CD14-positive monocyte (primary cell): ENCODE data around the gene CISD3. TPM values are rescaled to one million over a fixed set of nuclear protein-coding genes. Genes with fewer than 3 reads are reported as not detected.

Experiments
- DNase-seq, 3 donors: peaks; one replicate each; pipeline ENCODE4 v3.0.0-alpha.2; 2011 to 2022
- H2AFZ ChIP-seq: 2 replicates; pipeline ENCODE4 v1.6.0; 2012; ENCODE audit warnings: mild to moderate bottlenecking, low read depth, low read length, inconsistent platforms; ENCODE audit not compliant: insufficient read depth, poor library complexity, severe bottlenecking
- H3K27ac ChIP-seq, 2 donors: 1 replicate in 1 of 2; 2 replicates in 1 of 2; pipeline ENCODE4 v1.5.1; 2012 to 2013; ENCODE audit warnings: low read length in 2 of 2, control low read depth in 1 of 2, inconsistent platforms in 1 of 2, low read depth in 1 of 2, mild to moderate bottlenecking in 1 of 2
- H3K27me3 ChIP-seq, 2 donors: one replicate each; pipeline versions ENCODE4 v1.6.0 to v1.6.1; 2011 to 2013; ENCODE audit warnings: low read length in 2 of 2; ENCODE audit not compliant: control insufficient read depth in 2 of 2, insufficient read depth in 2 of 2
- H3K36me3 ChIP-seq, 2 donors: replicated peaks in 1 of 2; 1 replicate in 1 of 2; 2 replicates in 1 of 2; pipeline versions ENCODE4 v1.5.1 to v1.6.1; 2012 to 2013; ENCODE audit warnings: low read length in 2 of 2, control low read depth in 1 of 2, inconsistent platforms in 1 of 2, mild to moderate bottlenecking in 1 of 2; ENCODE audit not compliant: insufficient read depth in 2 of 2, control insufficient read depth in 1 of 2
- H3K4me1 ChIP-seq, 2 donors: 1 replicate in 1 of 2; 2 replicates in 1 of 2; pipeline versions ENCODE4 v1.5.1 to v1.6.1; 2012 to 2013; ENCODE audit warnings: low read length in 2 of 2, control low read depth in 1 of 2, inconsistent platforms in 1 of 2, mild to moderate bottlenecking in 1 of 2, moderate library complexity in 1 of 2; ENCODE audit not compliant: insufficient read depth in 2 of 2, control insufficient read depth in 1 of 2
- H3K4me2 ChIP-seq: replicated peaks from 2 replicates; pipeline ENCODE3; 2012; ENCODE audit warnings: low read length, moderate library complexity, mild to moderate bottlenecking; ENCODE audit not compliant: poor library complexity, severe bottlenecking; ENCODE audit errors: extremely low read depth
- H3K4me3 ChIP-seq, 3 experiments: fragments of 200-600 bp in 1 of 3; sonication (generic) in 1 of 3; replicated peaks in 1 of 3; 1 replicate in 2 of 3; 2 replicates in 1 of 3; pipeline ENCODE4 v1.5.1; 2011 to 2013; ENCODE audit warnings: low read length in 3 of 3, mild to moderate bottlenecking in 3 of 3, control low read depth in 2 of 3, low read depth in 2 of 3, inconsistent platforms in 1 of 3, moderate library complexity in 1 of 3
- H3K79me2 ChIP-seq: 2 replicates; pipeline ENCODE4 v1.6.0; 2012; ENCODE audit warnings: mild to moderate bottlenecking, control low read depth, inconsistent platforms, low read length, moderate library complexity; ENCODE audit not compliant: insufficient read depth
- H3K9ac ChIP-seq: 2 replicates; pipeline ENCODE4 v1.6.0; 2017; ENCODE audit warnings: low read length, mild to moderate bottlenecking; ENCODE audit not compliant: insufficient read depth, poor library complexity, severe bottlenecking
- H3K9me3 ChIP-seq, 2 donors: replicated peaks in 1 of 2; 1 replicate in 1 of 2; 2 replicates in 1 of 2; pipeline versions ENCODE4 v1.5.1 to v1.6.1; 2012 to 2013; ENCODE audit warnings: low read length in 2 of 2, control low read depth in 1 of 2; ENCODE audit not compliant: control insufficient read depth in 1 of 2, insufficient read depth in 1 of 2
- H4K20me1 ChIP-seq: 2 replicates; pipeline ENCODE4 v1.6.0; 2012; ENCODE audit warnings: mild to moderate bottlenecking, low read length, control low read depth, moderate library complexity; ENCODE audit not compliant: insufficient read depth
- H3K27ac Mint-ChIP-seq, 7 donors: one replicate each; pipeline ENCODE4 v1.8.0; 2020; ENCODE audit warnings: mild to moderate bottlenecking in 7 of 7, mixed read lengths in 7 of 7, moderate library complexity in 6 of 7, inconsistent platforms in 2 of 7
- H3K27me3 Mint-ChIP-seq, 3 donors: one replicate each; pipeline ENCODE4 v1.8.0; 2021 to 2022; ENCODE audit warnings: low read depth in 3 of 3, mild to moderate bottlenecking in 3 of 3, mixed read lengths in 3 of 3, moderate library complexity in 3 of 3, inconsistent platforms in 1 of 3
- H3K36me3 Mint-ChIP-seq, 2 donors: one replicate each; pipeline ENCODE4 v1.8.0; 2020; ENCODE audit warnings: mixed read lengths in 2 of 2, inconsistent platforms in 1 of 2, mild to moderate bottlenecking in 1 of 2
- H3K4me1 Mint-ChIP-seq: one replicate; pipeline ENCODE4 v1.8.0; 2020; ENCODE audit warnings: mild to moderate bottlenecking, mixed read lengths
- H3K4me3 Mint-ChIP-seq, 2 donors: one replicate each; pipeline ENCODE4 v1.8.0; 2020; ENCODE audit warnings: mild to moderate bottlenecking in 2 of 2, mixed read lengths in 2 of 2, moderate library complexity in 1 of 2
- H3K9me3 Mint-ChIP-seq, 7 donors: one replicate each; pipeline ENCODE4 v1.8.0; 2020 to 2022; ENCODE audit warnings: mixed read lengths in 7 of 7, mild to moderate bottlenecking in 6 of 7, moderate library complexity in 6 of 7, inconsistent platforms in 2 of 7
- CTCF ChIP-seq: fragments of 200-600 bp; IDR thresholded peaks from one replicate; pipeline ENCODE4 v1.8.0; 2022; ENCODE audit warnings: antibody characterized with exemption, mild to moderate bottlenecking
- WGBS: methylation state at CpG from one replicate; pipeline ENCODE4 v1.1.5; 2013; ENCODE audit warnings: missing lambda C conversion rate; ENCODE audit not compliant: insufficient coverage; 5-methylcytosine and 5-hydroxymethylcytosine counted together
- intact Hi-C, 2 donors: fragments of 100-400 bp; cut with micrococcal nuclease; formaldehyde crosslinking; loops; one replicate each; pipeline versions ENCODE4 v1.15.0 to v1.15.1; 2023
- polyA plus RNA-seq, 3 donors: library from polyadenylated mRNA; depleted of rRNA in 1 of 3; unstranded in 2 of 3; stranded (reverse) in 1 of 3; fragments of 300-500 nt in 2 of 3; fragments of >200 nt in 1 of 3; fragmentation: Illumina TruSeq in 2 of 3; gene quantifications; 1 replicate in 2 of 3; 2 replicates in 1 of 3; pipeline ENCODE4 v1.2.3, GENCODE V29; 2012 to 2021

Gene CISD3
- polyA plus RNA-seq, 3 donors: 7.1 to 61.2 (median 53.4) TPM

- Histone ChIP-seq H4K20me1 (peaks cover 10% of the 10 kb centered on the region), H3K4me2 (no peak overlapping the region), H3K4me3 (no peak overlapping the region), H3K36me3 (peaks cover 5 to 10% of the 10 kb centered on the region in 2 donors), H3K9me3 (no peaks in the 10 kb centered on the region), H3K4me1 (peaks cover 35 to 36% of the 10 kb centered on the region in 2 donors), H3K27ac (no peak overlapping the region), H3K9ac (no peak overlapping the region), H3K27me3 (no peaks in the 10 kb centered on the region), H2AFZ (no peak overlapping the region), H3K79me2 (no peaks in the 10 kb centered on the region)
- Mint-ChIP-seq H3K27me3 (peaks cover 10 to 12% (median 11%) of the 10 kb centered on the region in 3 donors), H3K4me3 (no peak overlapping the region), H3K9me3 (no peaks in the 10 kb centered on the region), H3K27ac (peak overlapping the region in 1 of 7 donors; percentile 30), H3K4me1 (peaks cover 37% of the 10 kb centered on the region), H3K36me3 (peaks cover 15 to 18% of the 10 kb centered on the region in 2 donors)
- no peak for TF ChIP-seq CTCF
- intact Hi-C loops: no loop called here
- WGBS: 87% methylated on average over 8 of the region's 9 CpGs
- DNase-seq: no peak
Measured at GRCh38 chr17:38733282-38733981, 3.3 kb downstream of the CISD3 start.

GRCh38 chr17:38733982-38734973, 4.1 kb downstream of the CISD3 start:
- Mint-ChIP-seq H3K27ac (peak overlapping the region in 1 of 7 donors; percentile 59), H3K27me3 (peaks cover 13 to 19% (median 15%) of the 10 kb centered on the region in 3 donors), H3K4me3 (no peak overlapping the region), H3K9me3 (no peaks in the 10 kb centered on the region), H3K4me1 (peaks cover 29% of the 10 kb centered on the region), H3K36me3 (peaks cover 15 to 18% of the 10 kb centered on the region in 2 donors)
- Histone ChIP-seq H3K9me3 (no peaks in the 10 kb centered on the region), H4K20me1 (peaks cover 10% of the 10 kb centered on the region), H3K4me1 (peaks cover 26 to 27% of the 10 kb centered on the region in 2 donors), H3K4me3 (no peak overlapping the region), H3K27me3 (peaks cover 0 to under 1% of the 10 kb centered on the region in 2 donors), H3K79me2 (no peaks in the 10 kb centered on the region), H3K36me3 (peaks cover 5 to 10% of the 10 kb centered on the region in 2 donors), H3K4me2 (no peak overlapping the region), H3K9ac (no peak overlapping the region), H3K27ac (no peak overlapping the region), H2AFZ (no peak overlapping the region)
- WGBS: 96% methylated on average over 4 of the region's 15 CpGs
- TF ChIP-seq CTCF: no peak
- intact Hi-C loops: loop anchor here (2.0 kb wide), 1 partner anchor 57 kb away; no protein-coding TSS in a partner anchor
- no peak for DNase-seq
